GM18520 (cell line): ENCODE results near the gene RBMY1A1.
"Not testable (repeated sequence)": the region's sequence is repeated elsewhere in the genome, so short reads cannot be mapped to it uniquely, and the experiment has no call there.

Experiments used
- ATAC-seq: cut with Tn5 transposase; IDR thresholded peaks from one replicate; pipeline ENCODE4 v1.9.1; 2021; ENCODE audit not compliant: unreplicated experiment

The RBMY1A1 gene

GRCh38 chrY:21534579-21534978 lies at the start of gene RBMY1A1:
Gene RBMY1A1, plus strand, starts transcription at chrY:21534879. Its CDS starts 2,013 bp downstream, at chrY:21536892.
- not testable (repeated sequence) for ATAC-seq

GRCh38 chrY:21511038-21511437 lies 23.6 kb upstream of the RBMY1A1 start, which contains the start of gene RBMY1B:
Gene RBMY1B, plus strand, starts transcription at chrY:21511338. Its CDS starts 2,013 bp downstream, at chrY:21513351.
- not testable (repeated sequence) for ATAC-seq

DNA sequence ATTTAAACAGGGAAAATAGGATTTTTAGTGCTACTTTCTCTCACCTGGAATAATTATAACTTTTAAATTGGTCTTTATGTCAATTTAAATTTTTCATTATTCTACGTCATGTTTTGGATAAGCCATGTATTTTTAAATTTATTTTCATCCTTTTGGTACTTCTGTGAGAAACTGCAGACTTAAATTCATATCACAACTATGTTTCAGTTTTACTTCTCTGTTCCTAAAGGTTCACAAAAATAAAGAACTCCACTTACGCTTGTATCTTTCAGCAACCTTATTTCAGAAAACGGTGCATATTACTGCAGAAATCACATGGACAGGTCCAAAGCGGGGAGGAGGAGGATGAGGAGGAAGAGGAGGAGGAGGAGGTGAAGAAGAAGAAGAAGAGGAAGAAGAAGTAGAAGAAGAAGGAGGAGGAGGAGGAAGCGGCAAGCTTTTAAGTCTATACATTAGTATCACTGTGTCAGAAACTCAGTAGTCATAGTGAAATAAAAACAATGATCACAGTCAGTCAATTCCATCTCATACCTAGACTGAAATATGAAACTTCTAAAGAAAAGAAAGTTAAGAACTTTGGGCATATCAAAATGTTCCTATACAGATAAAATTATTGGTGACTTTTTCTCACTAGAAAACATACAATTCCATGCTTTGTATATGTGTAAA lies 24.8 kb downstream of the RBMY1A1 start:
- ATAC-seq: not testable (repeated sequence)

GRCh38 chrY:21585449-21585848 lies 50.8 kb downstream of the RBMY1A1 start:
- no peak for ATAC-seq

GRCh38 chrY:21586454-21586853 lies 51.8 kb downstream of the RBMY1A1 start:
- not testable (repeated sequence) for ATAC-seq

DNA sequence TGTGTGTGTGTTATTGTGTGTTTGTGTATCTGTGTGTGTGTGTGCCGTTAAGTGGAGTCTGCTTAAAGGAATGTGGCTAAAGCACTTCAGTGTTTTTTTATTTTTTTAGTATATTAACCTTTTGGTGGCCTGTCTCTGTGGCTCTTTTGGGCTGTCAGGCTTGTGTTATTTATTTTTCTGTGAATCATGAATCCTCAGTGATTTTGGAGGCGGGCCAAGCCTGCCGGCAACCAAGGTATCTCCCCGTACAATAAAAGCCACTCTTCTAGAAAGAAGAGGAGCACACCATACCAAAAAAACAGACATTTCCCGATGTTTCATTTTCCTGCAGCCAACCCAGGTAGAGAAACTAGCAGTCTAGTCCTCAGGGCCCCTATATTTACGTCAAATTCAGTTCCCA lies 57.4 kb downstream of the RBMY1A1 start:
- ATAC-seq: no peak

- not testable (repeated sequence) for ATAC-seq
These were observed 61.6 kb downstream of the RBMY1A1 start for GRCh38 chrY:21596287-21596686.
